ENCODE data around the gene PAQR7.

DNA sequence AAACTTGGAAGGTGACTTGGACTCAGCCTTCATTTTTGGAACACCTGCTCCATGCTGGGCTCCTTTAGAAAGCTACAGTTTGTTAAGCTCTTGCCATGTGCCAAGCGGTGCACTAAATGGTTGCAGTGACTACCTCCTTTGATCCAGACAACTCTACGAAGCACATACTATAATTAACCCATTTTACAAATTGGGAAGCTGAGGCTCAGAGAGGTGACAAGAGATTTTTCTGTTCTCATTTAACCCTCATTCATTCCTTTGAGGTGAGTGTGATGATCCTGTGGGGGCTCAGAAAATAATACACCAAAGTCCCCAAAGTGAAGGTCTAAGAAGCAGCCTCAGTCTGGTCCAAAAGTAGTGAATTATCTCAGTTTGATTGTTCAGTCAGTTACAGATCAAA lies 1.6 kb upstream of the PAQR7 start:
- TF ChIP-seq, protein P1, sequence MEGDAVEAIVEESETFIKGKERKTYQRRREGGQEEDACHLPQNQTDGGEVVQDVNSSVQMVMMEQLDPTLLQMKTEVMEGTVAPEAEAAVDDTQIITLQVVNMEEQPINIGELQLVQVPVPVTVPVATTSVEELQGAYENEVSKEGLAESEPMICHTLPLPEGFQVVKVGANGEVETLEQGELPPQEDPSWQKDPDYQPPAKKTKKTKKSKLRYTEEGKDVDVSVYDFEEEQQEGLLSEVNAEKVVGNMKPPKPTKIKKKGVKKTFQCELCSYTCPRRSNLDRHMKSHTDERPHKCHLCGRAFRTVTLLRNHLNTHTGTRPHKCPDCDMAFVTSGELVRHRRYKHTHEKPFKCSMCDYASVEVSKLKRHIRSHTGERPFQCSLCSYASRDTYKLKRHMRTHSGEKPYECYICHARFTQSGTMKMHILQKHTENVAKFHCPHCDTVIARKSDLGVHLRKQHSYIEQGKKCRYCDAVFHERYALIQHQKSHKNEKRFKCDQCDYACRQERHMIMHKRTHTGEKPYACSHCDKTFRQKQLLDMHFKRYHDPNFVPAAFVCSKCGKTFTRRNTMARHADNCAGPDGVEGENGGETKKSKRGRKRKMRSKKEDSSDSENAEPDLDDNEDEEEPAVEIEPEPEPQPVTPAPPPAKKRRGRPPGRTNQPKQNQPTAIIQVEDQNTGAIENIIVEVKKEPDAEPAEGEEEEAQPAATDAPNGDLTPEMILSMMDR (conservative IDR thresholded peaks at IDR 0.05; ENCODE audit: low read depth, low read length) = no peak
- TF ChIP-seq EZH2 (IDR thresholded peaks at IDR 0.05; ENCODE audit: low read length, unreplicated experiment) = no peak

Measured in PC-3 (cell line).